Measurements from ENCODE around the gene DAAM2. TPM values are rescaled to one million over a fixed set of nuclear protein-coding genes. Genes with fewer than 3 reads are reported as not detected.

The DAAM2 gene
- polyA plus RNA-seq, 1 experiment, result 60.6 TPM

DNA sequence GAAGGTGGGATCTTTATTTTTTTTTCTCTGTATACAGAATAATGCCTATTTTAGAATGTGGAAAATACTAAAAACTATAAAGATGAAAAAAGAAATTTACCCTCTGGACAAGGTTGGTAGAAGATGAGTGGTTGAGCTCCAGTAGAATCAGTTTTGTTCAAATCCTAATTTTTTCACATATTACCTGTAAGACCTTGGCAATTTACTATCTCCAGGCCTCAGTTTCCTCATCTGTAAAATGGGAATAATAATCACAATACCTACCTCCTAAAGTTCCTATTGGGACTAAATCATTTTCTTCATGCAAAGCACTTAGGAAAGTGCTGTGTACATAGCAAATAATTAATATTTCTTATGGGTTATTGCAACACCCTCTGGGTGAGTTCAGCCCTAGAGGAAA, 28.4 kb downstream of the DAAM2 start:
- DNase-seq (ENCODE audit: low read depth), result no peak
- no peak for TF ChIP-seq CTCF (IDR thresholded peaks at IDR 0.05; ENCODE audit: insufficient read depth, low read depth, low read length)
- no peak overlapping the region for H3K4me3 ChIP-seq (ENCODE audit: low read depth, low read length)
- H3K36me3 ChIP-seq (ENCODE audit: control insufficient read depth, insufficient read depth, low read length), result peaks cover 1% of the 10 kb centered on the region; the same call in 1 of the 2 replicates
- CTCF ChIA-PET, result interaction anchor here (1.1 to 1.7 kb wide), 5 partner anchors 16 to 443 kb away, joined by 3 to 6 read pairs (median 3); no protein-coding TSS in a partner anchor
- POLR2A ChIA-PET, result no interaction called here
- H3K27me3 ChIP-seq (ENCODE audit: control insufficient read depth, insufficient read depth, low read length), result no peaks in the 10 kb centered on the region

GRCh38 chr6:39821046-39821740, 29.0 kb downstream of the DAAM2 start:
- H3K27me3 ChIP-seq (ENCODE audit: control insufficient read depth, insufficient read depth, low read length), result no peaks in the 10 kb centered on the region
- peak overlapping the region; percentile 3; the same call in 1 of the 2 replicates for H3K4me3 ChIP-seq (ENCODE audit: low read depth, low read length)
- ChIA-PET POLR2A (no interaction called here), CTCF (interaction anchor here (0.9 to 2.1 kb wide), 6 partner anchors 8 to 459 kb away, joined by 3 to 7 read pairs (median 3); no protein-coding TSS in a partner anchor)
- peaks cover 1% of the 10 kb centered on the region; the same call in 1 of the 2 replicates for H3K36me3 ChIP-seq (ENCODE audit: control insufficient read depth, insufficient read depth, low read length)
- DNase-seq (ENCODE audit: low read depth), result no peak
- TF ChIP-seq CTCF (IDR thresholded peaks at IDR 0.05; ENCODE audit: insufficient read depth, low read depth, low read length), result no peak

- CTCF ChIA-PET, result interaction anchor here (0.9 to 2.1 kb wide), 4 partner anchors 9 to 460 kb away, joined by 3 to 7 read pairs (median 4); no protein-coding TSS in a partner anchor
- no peak for DNase-seq (ENCODE audit: low read depth)
- Histone ChIP-seq H3K36me3 (ENCODE audit: control insufficient read depth, insufficient read depth, low read length) (no peaks in the 10 kb centered on the region), H3K27me3 (ENCODE audit: control insufficient read depth, insufficient read depth, low read length) (no peaks in the 10 kb centered on the region), H3K4me3 (ENCODE audit: low read depth, low read length) (peak overlapping the region; percentile 3; the same call in 1 of the 2 replicates)
- TF ChIP-seq CTCF (IDR thresholded peaks at IDR 0.05; ENCODE audit: insufficient read depth, low read depth, low read length), result no peak
- POLR2A ChIA-PET, result no interaction called here
Measured at GRCh38 chr6:39821742-39822532, 29.8 kb downstream of the DAAM2 start.

DNA sequence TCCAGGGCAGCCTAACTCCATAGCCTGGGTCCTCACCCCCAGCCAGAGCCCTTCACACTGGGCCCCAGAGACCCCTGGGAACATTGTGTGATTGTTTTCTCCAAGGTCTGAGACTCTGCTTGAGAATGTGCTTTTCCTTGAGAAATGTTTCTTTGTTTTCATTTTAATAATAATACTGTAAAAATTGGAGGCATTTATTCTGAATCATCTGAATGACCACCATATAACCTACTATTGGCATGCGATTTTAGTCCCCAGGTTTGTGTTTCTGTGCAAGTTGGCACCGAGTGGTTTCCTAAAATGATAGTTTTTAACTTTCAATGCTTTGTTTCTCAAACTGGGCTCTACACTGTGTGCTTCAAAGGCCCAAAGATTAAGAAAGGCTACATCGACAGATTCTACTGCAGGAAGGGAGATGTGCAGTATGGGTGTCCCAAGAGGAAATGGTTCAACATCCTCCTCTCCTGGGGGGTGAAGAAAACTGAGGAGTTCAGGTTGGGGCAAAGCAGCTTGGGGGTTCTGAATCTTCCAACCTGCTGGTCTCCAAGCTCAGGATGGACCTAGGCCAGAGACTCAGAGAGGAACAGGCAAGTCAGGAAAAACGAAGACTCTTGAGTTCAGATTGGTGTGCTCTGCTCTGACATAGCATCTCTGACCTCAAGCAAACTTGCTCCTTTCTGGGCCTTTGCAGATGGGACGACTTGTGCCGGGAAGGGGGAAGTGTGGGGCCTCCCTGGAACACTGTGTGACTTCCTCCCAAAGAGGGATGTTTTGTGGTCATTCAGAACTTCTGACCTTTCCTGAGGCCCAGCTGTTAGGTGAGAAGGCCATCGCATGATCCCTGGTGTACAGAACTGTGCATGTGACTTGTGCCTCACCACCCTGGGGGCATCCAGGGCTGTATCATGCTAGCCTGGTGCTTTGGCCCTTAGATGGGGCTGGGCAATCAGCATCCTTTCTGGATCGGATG, 31.0 kb downstream of the DAAM2 start:
- no peak overlapping the region for H3K4me3 ChIP-seq (ENCODE audit: low read depth, low read length)
- DNase-seq (ENCODE audit: low read depth), result no peak
- TF ChIP-seq CTCF (IDR thresholded peaks at IDR 0.05; ENCODE audit: insufficient read depth, low read depth, low read length), result no peak
- H3K27me3 ChIP-seq (ENCODE audit: control insufficient read depth, insufficient read depth, low read length), result no peaks in the 10 kb centered on the region
- ChIA-PET CTCF (interaction anchor here (2.1 kb wide), 1 partner anchor 10 kb away, joined by 7 read pairs; no protein-coding TSS in a partner anchor), POLR2A (no interaction called here)
- no peaks in the 10 kb centered on the region for H3K36me3 ChIP-seq (ENCODE audit: control insufficient read depth, insufficient read depth, low read length)

Measured in BJ (cell line).